ENCODE results near the gene SFTPB.
A peak's percentile ranks its signal among the peaks of the same experiment; 100 is the strongest.

GRCh38 chr2:85678794-85679672, 11.0 kb upstream of the SFTPB start:
- TF ChIP-seq POLR2A (IDR thresholded peaks at IDR 0.05), result no peak
- TF ChIP-seq, protein P1, sequence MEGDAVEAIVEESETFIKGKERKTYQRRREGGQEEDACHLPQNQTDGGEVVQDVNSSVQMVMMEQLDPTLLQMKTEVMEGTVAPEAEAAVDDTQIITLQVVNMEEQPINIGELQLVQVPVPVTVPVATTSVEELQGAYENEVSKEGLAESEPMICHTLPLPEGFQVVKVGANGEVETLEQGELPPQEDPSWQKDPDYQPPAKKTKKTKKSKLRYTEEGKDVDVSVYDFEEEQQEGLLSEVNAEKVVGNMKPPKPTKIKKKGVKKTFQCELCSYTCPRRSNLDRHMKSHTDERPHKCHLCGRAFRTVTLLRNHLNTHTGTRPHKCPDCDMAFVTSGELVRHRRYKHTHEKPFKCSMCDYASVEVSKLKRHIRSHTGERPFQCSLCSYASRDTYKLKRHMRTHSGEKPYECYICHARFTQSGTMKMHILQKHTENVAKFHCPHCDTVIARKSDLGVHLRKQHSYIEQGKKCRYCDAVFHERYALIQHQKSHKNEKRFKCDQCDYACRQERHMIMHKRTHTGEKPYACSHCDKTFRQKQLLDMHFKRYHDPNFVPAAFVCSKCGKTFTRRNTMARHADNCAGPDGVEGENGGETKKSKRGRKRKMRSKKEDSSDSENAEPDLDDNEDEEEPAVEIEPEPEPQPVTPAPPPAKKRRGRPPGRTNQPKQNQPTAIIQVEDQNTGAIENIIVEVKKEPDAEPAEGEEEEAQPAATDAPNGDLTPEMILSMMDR (IDR thresholded peaks at IDR 0.05), result peak; percentile 94 to 99 (median 99)

All from heart left ventricle (tissue), 13 donors.